GM21619 (cell line): ENCODE data around the gene KIAA1614.

Experiments used
- ATAC-seq: cut with Tn5 transposase; IDR thresholded peaks from one replicate; pipeline ENCODE4 v1.9.1; 2021; ENCODE audit not compliant: unreplicated experiment

The KIAA1614 gene

GRCh38 chr1:180994262-180994661 is 81.6 kb downstream of the KIAA1614 start:
- no peak for ATAC-seq

DNA sequence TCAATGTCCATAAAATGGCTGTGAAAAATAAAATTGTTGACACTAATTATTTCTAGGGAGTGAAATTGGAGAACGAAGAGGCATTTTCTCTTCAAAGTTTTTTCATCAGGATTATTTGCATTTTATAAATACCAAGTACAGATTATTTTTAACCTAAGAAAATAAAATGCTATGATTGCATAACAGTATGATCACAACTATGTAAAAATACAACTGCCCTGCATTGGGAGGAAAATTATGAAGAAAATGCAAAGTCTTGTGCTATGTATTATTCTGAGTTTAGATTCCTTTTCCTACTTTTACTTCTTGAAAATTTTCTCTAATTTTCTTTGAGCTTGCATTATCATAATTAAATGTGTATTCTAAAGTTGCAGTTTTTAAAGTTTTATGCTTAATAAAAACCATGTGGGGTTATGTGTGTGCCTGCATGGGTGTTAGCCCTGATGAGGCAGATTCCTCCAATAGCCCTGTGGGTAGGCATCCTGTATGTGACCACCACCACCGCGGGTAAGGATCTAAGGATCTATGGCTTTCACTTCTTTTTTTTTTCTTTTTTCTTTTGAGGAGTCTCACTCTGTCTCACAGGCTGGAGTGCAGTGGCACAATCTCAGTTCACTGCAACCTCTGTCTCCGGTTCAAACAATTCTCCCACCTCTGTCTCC is 85.3 kb downstream of the KIAA1614 start:
- ATAC-seq: no peak
